Esophagus muscularis mucosa (tissue), 4 donors: ENCODE results near the gene ADSS1. TPM values are rescaled to one million over a fixed set of nuclear protein-coding genes. Genes with fewer than 3 reads are reported as not detected.

ENCODE experiments used
- DNase-seq: peaks from one replicate; pipeline ENCODE4 v3.0.0-alpha.2; 2017; ENCODE audit errors: extremely low spot score
- H3K27ac ChIP-seq, 4 donors: fragments of 200-600 bp; sonication (generic); replicated peaks in 1 of 4; 1 replicate in 3 of 4; 2 replicates in 1 of 4; pipeline ENCODE4 v1.5.1; 2016 to 2019; ENCODE audit warnings: mild to moderate bottlenecking in 1 of 4
- H3K27me3 ChIP-seq, 4 donors: fragments of 200-600 bp; sonication (generic); one replicate each; pipeline versions ENCODE4 v1.5.1 to v1.6.0; 2016 to 2019
- H3K36me3 ChIP-seq, 4 donors: fragments of 200-600 bp; sonication (generic); one replicate each; pipeline ENCODE4 v1.5.1; 2016 to 2019
- H3K4me1 ChIP-seq, 4 donors: fragments of 200-600 bp; sonication (generic); one replicate each; pipeline ENCODE4 v1.5.1; 2016 to 2019
- H3K4me3 ChIP-seq, 4 donors: fragments of 200-600 bp; sonication (generic); 1 replicate in 2 of 4; 2 replicates in 2 of 4; pipeline ENCODE4 v1.5.1; 2016 to 2019; ENCODE audit warnings: mild to moderate bottlenecking in 4 of 4, moderate library complexity in 1 of 4
- H3K9me3 ChIP-seq, 4 donors: fragments of 200-600 bp; sonication (generic); 1 replicate in 3 of 4; 2 replicates in 1 of 4; pipeline ENCODE4 v1.5.1; 2016 to 2019
- EP300 ChIP-seq: sonication (generic); formaldehyde crosslinking; IDR thresholded peaks from one replicate; pipeline ENCODE4 v1.6.1; 2017; ENCODE audit warnings: antibody characterized with exemption
- POLR2A ChIP-seq: fragments of 450-650 bp; IDR thresholded peaks from one replicate; pipeline ENCODE4 v1.6.1; 2017; ENCODE audit warnings: antibody characterized with exemption, moderate library complexity, mild to moderate bottlenecking, low read depth
- POLR2AphosphoS5 ChIP-seq, 2 donors: sonication (generic); formaldehyde crosslinking; IDR thresholded peaks; one replicate each; pipeline ENCODE4 v1.6.1; 2017; ENCODE audit warnings: antibody characterized with exemption in 2 of 2
- WGBS: methylation state at CpG from one replicate; pipeline ENCODE4 v1.1.5; 2018; 5-methylcytosine and 5-hydroxymethylcytosine counted together
- intact Hi-C: fragments of 100-400 bp; cut with DNase I; formaldehyde crosslinking; loops from one replicate; pipeline ENCODE4 v1.15.1; 2023
- total RNA-seq, 4 donors: library from RNA; depleted of rRNA; stranded (reverse); fragments of >200 nt; gene quantifications; one replicate each; pipeline versions ENCODE4 v1.1.0 to v1.2.1, GENCODE V29; 2016
- TF ChIP-seq, protein P1 (sequence below), 3 experiments: fragments of 200-600 bp in 2 of 3; fragments of 450-650 bp in 1 of 3; sonication (generic) in 2 of 3; IDR thresholded peaks; one replicate each; pipeline ENCODE4 v1.5.1; 2017 to 2019; ENCODE audit warnings: antibody characterized with exemption in 3 of 3, mild to moderate bottlenecking in 2 of 3, moderate library complexity in 1 of 3

ADSS1 gene
- total RNA-seq, 4 donors from 2014 or later, result 4.3 to 7.9 (median 5.7) TPM

DNA sequence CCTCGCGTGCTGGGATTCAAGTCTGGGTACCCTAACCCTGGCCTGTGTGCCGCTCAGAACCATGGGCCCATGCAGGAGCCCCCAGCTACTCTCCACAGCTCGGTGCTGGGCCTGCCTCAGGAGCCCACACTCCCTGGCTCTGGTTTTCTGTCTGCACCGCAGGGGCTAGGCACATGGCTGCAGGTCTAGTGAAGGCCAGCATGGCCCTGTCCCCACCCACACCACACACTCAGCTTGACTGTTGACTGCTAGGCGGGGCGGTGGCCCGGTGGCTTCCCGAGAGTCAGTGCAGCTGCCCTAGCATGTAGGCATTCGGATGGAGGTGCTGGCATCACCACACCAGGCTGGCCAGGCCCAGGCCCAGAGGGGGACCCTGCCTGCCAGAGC is 26.7 kb upstream of the ADSS1 start:
- Histone ChIP-seq H3K4me3 (no peak overlapping the region), H3K9me3 (no peaks in the 10 kb centered on the region), H3K27ac (peak overlapping the region; percentile 62 to 76 (median 64)), H3K27me3 (no peaks in the 10 kb centered on the region), H3K36me3 (peaks cover 13 to 30% (median 25%) of the 10 kb centered on the region in 4 donors), H3K4me1 (peaks cover 85 to 100% (median 93%) of the 10 kb centered on the region in 4 donors)
- WGBS, result 83% methylated on average over 1 of the region's 10 CpGs
- TF ChIP-seq EP300 (no peak), POLR2A (no peak)
- intact Hi-C loops, result no loop called here
- DNase-seq, result no peak

DNA sequence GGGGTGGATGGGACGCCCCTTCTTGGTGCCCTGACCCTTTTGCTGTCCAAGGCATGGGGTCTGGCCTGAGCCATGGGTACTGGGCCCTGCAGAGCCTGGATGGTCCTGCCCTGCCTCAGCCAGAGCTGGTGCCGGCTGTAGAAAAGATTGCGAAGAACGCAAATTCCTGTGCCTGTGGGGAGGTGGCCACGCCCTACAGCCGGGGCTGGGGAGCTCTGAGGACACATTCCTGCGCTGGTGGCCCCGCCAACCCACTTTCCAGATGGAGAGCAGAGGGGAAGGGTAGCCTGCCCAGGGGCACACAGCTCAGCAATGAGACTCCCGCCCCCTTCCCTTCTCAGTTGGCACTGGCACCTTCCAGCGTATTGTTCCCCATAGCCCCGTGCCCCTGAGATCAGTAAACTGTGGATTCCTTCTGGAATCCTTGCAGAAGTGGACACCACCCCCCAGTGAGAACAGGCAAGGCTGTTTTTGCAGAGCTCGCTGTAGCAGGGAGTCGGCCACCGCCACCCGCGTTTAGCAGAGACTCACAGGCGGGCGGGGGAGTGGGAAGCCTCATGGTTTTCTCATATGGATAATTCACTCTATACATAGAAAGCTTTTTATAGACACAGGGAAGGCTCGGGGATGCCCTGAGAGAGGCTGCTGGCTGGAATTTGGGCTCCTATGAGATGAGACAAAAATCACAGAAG is 26.0 kb upstream of the ADSS1 start:
- no peaks in the 10 kb centered on the region for H3K9me3 ChIP-seq
- peak overlapping the region; percentile 62 to 76 (median 64) for H3K27ac ChIP-seq
- H3K27me3 ChIP-seq, result no peaks in the 10 kb centered on the region
- intact Hi-C loops, result no loop called here
- peaks cover 77 to 94% (median 86%) of the 10 kb centered on the region in 4 donors for H3K4me1 ChIP-seq
- no peak for DNase-seq
- 57% methylated on average over 14 of the region's 19 CpGs for WGBS
- H3K36me3 ChIP-seq, result peaks cover 20 to 36% (median 29%) of the 10 kb centered on the region in 4 donors
- H3K4me3 ChIP-seq, result peak overlapping the region in 2 of 4 donors; percentile 26 to 35
- TF ChIP-seq, protein P1, sequence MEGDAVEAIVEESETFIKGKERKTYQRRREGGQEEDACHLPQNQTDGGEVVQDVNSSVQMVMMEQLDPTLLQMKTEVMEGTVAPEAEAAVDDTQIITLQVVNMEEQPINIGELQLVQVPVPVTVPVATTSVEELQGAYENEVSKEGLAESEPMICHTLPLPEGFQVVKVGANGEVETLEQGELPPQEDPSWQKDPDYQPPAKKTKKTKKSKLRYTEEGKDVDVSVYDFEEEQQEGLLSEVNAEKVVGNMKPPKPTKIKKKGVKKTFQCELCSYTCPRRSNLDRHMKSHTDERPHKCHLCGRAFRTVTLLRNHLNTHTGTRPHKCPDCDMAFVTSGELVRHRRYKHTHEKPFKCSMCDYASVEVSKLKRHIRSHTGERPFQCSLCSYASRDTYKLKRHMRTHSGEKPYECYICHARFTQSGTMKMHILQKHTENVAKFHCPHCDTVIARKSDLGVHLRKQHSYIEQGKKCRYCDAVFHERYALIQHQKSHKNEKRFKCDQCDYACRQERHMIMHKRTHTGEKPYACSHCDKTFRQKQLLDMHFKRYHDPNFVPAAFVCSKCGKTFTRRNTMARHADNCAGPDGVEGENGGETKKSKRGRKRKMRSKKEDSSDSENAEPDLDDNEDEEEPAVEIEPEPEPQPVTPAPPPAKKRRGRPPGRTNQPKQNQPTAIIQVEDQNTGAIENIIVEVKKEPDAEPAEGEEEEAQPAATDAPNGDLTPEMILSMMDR (IDR thresholded peaks at IDR 0.05), result no peak
- TF ChIP-seq POLR2AphosphoS5 (IDR thresholded peaks at IDR 0.05), result peak in 1 of 2 donors; percentile 26

DNA sequence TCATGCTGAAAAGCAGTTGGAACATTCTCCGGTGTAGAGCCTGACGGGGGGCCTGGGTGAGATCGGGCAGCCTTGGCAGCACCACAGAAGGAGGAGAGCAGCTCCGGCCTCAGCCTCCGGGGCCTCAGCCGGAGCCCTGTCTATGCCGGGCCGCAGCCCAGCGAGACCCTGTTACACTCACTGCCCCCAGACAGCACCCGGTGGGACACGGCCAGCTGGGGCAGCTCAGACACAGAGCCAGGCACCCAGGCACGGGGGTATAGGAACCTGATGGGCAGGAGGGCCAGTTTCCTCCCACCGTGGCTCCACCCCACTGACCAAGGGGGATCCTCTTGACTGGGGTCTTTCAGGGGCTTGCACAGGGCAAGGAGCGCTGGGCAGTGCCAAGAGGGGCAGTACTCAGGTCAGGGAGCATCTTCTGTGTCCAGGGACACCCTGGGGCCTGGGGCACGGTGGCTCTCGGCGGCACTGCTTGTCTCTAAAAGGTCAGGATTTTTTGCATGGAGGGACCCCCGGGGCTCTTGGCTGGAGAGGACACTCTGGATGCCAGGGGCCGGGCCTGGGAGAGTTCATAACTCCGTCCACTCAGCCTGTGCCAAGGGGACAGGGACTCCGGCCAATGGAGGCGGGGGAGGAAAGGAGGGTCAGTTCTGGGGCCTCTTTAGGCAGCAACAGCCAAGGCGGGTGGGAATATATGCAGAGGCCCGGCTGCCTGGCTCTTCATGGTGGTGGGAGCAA is 25.2 kb upstream of the ADSS1 start:
- no peak for DNase-seq
- Histone ChIP-seq H3K4me1 (peaks cover 69 to 85% (median 79%) of the 10 kb centered on the region in 4 donors), H3K36me3 (peaks cover 28 to 42% (median 37%) of the 10 kb centered on the region in 4 donors), H3K9me3 (no peaks in the 10 kb centered on the region), H3K4me3 (peak overlapping the region; percentile 7 to 35 (median 18)), H3K27me3 (no peaks in the 10 kb centered on the region), H3K27ac (peak overlapping the region; percentile 62 to 73 (median 64))
- 27% methylated on average over 8 of the region's 24 CpGs for WGBS
- TF ChIP-seq POLR2A (no peak), EP300 (no peak), POLR2AphosphoS5 (IDR thresholded peaks at IDR 0.05) (no peak)
- TF ChIP-seq, protein P1 (IDR thresholded peaks at IDR 0.05), result no peak
- intact Hi-C loops, result no loop called here

DNA sequence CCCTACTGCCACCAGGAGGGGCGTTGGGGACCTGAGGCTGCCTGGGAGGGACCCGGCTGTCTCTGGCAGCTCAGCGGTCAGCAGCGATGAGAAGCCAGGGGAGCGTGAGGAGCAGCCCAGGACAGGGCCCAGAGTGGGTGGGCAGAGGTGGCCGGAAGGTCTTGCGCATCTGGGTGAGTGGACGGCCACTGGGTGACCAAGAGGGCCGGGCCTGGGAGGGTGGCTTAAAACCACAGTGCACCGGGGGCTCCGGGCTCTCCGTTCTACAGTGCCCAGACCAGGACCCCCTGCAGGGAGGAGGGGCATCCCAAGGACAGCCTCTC is 24.6 kb upstream of the ADSS1 start:
- intact Hi-C loops, result no loop called here
- H3K36me3 ChIP-seq, result peaks cover 31 to 45% (median 42%) of the 10 kb centered on the region in 4 donors
- TF ChIP-seq POLR2A, result no peak
- TF ChIP-seq POLR2AphosphoS5 (IDR thresholded peaks at IDR 0.05), result no peak
- TF ChIP-seq, protein P1 (IDR thresholded peaks at IDR 0.05), result no peak
- TF ChIP-seq EP300, result no peak
- H3K4me3 ChIP-seq, result peak overlapping the region; percentile 7 to 35 (median 18)
- 83% methylated on average over 12 of the region's 12 CpGs for WGBS
- H3K4me1 ChIP-seq, result peaks cover 64 to 80% (median 74%) of the 10 kb centered on the region in 4 donors
- DNase-seq, result no peak
- no peaks in the 10 kb centered on the region for H3K9me3 ChIP-seq
- peak overlapping the region; percentile 62 to 73 (median 64) for H3K27ac ChIP-seq
- H3K27me3 ChIP-seq, result no peaks in the 10 kb centered on the region

DNA sequence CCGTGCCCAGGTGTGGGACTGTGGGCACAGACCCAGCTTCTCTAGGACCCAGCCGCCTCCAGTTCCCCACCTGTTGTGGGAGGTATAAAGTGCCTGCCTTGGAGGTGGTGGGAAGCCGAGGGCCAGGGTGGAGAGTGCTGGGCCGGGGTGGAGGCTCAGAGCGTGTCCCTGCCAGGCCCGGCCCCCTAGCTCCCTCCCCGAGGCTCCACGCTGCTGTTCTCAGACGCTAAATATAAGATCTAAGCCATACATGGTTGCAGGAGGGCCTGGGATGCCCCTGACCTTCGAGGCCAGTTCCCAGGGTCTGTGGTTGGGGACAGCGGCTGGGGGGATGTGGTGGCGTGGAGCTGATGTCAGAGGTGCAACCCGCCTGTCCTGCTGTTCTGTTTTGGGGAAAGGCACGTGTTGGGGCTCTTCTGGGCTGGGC is 23.8 kb upstream of the ADSS1 start:
- no CpG with 5 or more reads among the region's 14 CpGs for WGBS
- Histone ChIP-seq H3K36me3 (peaks cover 33 to 54% (median 50%) of the 10 kb centered on the region in 4 donors), H3K4me3 (peak overlapping the region; percentile 7 to 35 (median 18)), H3K27me3 (no peaks in the 10 kb centered on the region), H3K27ac (peak overlapping the region; percentile 62 to 73 (median 64)), H3K4me1 (peaks cover 55 to 72% (median 65%) of the 10 kb centered on the region in 4 donors), H3K9me3 (no peaks in the 10 kb centered on the region)
- no peak for DNase-seq
- TF ChIP-seq POLR2A (no peak), POLR2AphosphoS5 (IDR thresholded peaks at IDR 0.05) (no peak), EP300 (no peak)
- TF ChIP-seq, protein P1 (IDR thresholded peaks at IDR 0.05), result no peak
- intact Hi-C loops, result no loop called here
